NCI-H345 treated with DMSO at 0.1 percent for 48 hours (cell line): ENCODE data around the gene ALLC.

ENCODE experiments used
- DNase-seq: peaks from one replicate; lab custom pipeline; 2025; ENCODE audit not compliant: unreplicated experiment; lab: John Stamatoyannopoulos, UW

The ALLC gene

GRCh38 chr2:3712831-3713503 lies 55.0 kb downstream of the ALLC start:
- no peak for DNase-seq

- DNase-seq, result no peak
Observed at GRCh38 chr2:3718679-3719078, 60.7 kb downstream of the ALLC start.

- no peak for DNase-seq
Observed at GRCh38 chr2:3725002-3725401, 67.0 kb downstream of the ALLC start.

GRCh38 chr2:3725458-3726250 lies 67.7 kb downstream of the ALLC start:
- no peak for DNase-seq

- DNase-seq, result no peak
Observed at GRCh38 chr2:3726511-3726910, 68.5 kb downstream of the ALLC start.

GRCh38 chr2:3727397-3728045 lies 69.5 kb downstream of the ALLC start:
- no peak for DNase-seq

- peak; percentile 14 for DNase-seq
Observed at GRCh38 chr2:3728104-3729054, 70.4 kb downstream of the ALLC start.

- no peak for DNase-seq
Observed at GRCh38 chr2:3729055-3729448, 71.1 kb downstream of the ALLC start.

- DNase-seq, result no peak
Observed at GRCh38 chr2:3729786-3730185, 71.8 kb downstream of the ALLC start.

- DNase-seq, result no peak
Observed at GRCh38 chr2:3730646-3731045, 72.6 kb downstream of the ALLC start.

GRCh38 chr2:3731829-3732228 lies 73.8 kb downstream of the ALLC start:
- no peak for DNase-seq

GRCh38 chr2:3736112-3736511 lies 78.1 kb downstream of the ALLC start:
- DNase-seq, result no peak

GRCh38 chr2:3737128-3737527 lies 79.1 kb downstream of the ALLC start:
- DNase-seq, result no peak

GRCh38 chr2:3738454-3738853 lies 80.5 kb downstream of the ALLC start:
- peak; percentile 16 for DNase-seq

GRCh38 chr2:3739313-3739712 lies 81.3 kb downstream of the ALLC start:
- no peak for DNase-seq

- DNase-seq, result no peak
Observed at GRCh38 chr2:3741396-3741795, 83.4 kb downstream of the ALLC start.

- DNase-seq, result no peak
Observed at GRCh38 chr2:3741867-3742602, 84.0 kb downstream of the ALLC start.

GRCh38 chr2:3742743-3743508 lies 84.9 kb downstream of the ALLC start:
- no peak for DNase-seq

- DNase-seq, result no peak
Observed at GRCh38 chr2:3743951-3744555, 86.1 kb downstream of the ALLC start.
